HG02938 (cell line): Measurements from ENCODE around the gene TFAP2D.
A peak's percentile ranks its signal among the peaks of the same experiment; 100 is the strongest.

Source experiments
- ATAC-seq: cut with Tn5 transposase; IDR thresholded peaks from one replicate; pipeline ENCODE4 v1.9.1; 2021; ENCODE audit warnings: mild to moderate bottlenecking, moderate library complexity; ENCODE audit not compliant: unreplicated experiment

TFAP2D gene

GRCh38 chr6:50713226-50713625 lies at the start of gene TFAP2D:
TFAP2D (plus strand) TSS chr6:50713526; CDS start chr6:50714056, 530 bp downstream.
- ATAC-seq, result no peak

GRCh38 chr6:50663806-50664205 lies 49.5 kb upstream of the TFAP2D start:
- ATAC-seq, result no peak

DNA sequence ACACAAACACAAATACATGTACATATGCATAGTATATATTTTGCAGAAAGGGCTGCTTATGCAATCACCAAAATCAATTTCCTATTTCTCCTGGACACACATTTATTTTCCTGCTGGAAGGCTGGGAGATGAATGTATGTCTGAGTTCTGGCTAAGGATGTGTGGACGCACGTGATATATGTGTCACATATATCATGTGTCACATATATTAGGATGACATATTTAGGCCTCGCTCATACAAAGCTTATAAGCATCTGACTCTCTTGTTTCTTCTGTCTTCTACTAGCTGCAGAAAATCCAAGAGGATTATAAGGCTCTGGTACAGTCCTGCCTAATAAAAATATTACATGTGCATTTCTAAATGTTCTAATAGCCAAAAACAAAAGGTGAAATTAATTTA lies 47.2 kb upstream of the TFAP2D start:
- no peak for ATAC-seq

DNA sequence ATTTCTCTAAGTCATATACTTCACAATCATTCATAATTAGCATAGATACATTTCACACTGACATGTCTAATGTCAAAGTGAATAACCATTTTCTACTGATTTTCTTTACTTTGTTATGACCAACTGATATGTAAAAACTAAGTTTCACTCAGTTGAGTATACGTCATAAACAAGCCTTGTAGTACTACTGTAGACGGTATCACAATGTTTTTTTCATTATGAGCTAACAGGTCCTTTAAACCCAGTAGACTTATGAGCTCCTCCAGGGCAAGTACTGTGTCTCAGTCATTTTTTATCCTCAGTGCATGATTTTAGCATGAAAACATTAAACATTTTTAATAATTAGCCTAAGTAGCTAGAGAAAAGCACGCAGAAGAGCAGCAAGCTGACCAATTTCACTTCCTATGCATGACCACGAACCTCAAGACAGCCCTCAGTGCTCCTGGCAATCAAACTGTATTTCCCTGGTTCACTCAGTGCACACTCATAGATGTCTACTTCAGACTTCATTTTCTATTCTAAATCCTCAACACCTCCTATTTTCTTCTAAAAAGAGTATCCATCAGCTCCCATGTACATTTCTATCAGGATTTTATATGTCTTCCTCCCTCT lies 32.0 kb upstream of the TFAP2D start:
- ATAC-seq, result peak; percentile 95

- ATAC-seq, result no peak
Observed at GRCh38 chr6:50689210-50689609, 24.1 kb upstream of the TFAP2D start.

DNA sequence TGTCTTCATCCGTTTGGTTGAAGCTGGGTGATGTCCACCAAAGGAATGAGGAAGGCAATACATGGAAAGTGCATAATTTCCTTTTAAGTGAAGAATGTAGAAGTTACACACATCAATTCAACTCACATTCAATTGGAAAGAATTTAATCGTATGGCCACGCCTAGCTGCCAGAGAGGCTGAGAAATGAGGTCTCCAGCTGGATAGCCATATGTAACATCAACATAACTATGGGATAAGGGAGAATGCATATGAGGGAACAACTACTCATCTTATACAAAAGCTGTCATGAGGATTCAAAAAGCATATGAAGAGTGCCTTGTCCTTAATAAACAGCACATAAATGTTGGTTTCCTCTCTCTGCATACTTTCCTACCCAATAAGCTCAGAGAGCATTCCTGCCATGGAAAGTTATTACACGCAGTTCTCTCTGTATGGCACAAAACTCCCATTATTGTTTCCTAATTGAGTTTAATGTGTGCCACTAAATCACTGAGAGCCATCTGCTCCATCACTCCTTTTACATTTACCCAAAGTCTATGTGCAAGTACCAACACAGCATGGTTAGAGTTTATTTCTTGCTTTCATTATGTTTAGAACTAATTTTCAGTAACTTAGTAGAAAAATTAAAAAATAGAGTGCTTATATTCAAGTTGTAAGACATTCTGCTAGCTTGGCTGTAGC lies 21.4 kb upstream of the TFAP2D start:
- ATAC-seq, result no peak

DNA sequence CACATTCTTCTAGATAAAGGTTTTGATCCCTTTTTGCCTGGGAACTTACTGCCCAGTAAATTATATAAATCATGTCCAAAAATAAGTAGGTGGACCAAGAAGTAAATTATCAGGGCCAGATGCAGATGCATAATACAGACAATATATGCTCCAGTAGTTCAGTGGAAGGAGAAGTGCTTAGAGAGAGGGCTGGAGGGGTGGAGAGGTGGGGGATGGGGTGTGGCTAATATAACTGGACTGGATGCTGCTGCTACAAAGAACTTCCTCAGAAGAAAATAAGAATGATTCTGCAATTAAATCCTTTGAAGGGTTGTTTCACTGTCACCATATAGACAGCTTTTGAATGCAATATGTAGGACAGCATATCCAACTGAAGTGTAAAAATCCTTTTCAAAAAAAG lies 14.8 kb upstream of the TFAP2D start:
- no peak for ATAC-seq

DNA sequence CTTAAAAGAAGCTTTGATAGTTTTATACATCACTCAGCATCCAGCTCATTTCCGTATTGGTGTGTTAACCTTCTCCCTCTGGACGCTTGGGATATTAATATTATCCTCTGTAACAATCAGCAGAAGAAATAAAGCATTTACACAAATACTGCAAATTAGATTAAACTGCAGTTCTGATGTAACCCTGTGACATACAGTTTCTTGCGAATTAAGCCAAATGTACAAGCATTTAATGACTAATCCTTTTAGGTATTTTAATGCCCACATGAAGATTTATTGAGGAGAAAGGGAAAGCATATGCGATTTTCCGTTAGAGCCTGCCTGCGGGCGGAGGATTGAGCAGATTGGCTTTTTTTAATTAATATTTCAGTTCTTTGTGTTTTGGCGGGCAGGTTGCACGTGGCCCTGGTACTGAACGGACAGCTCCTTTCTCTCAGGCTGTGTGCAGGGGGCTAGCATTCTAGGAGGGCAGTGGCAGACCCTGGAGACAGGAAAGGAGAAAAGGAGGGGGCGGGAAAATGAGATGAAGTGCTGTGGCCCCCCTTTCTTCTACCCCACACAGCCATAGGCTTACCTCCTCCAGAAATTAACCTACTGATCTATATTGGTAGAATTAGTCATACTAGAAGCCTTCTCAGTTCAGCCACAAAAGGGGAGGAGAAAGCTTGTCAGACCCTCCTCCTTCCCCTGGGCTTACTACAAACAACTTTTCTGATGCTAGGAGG lies 14.1 kb upstream of the TFAP2D start:
- ATAC-seq, result peak; percentile 58

- ATAC-seq, result no peak
Observed at GRCh38 chr6:50706575-50706974, 6.8 kb upstream of the TFAP2D start.

DNA sequence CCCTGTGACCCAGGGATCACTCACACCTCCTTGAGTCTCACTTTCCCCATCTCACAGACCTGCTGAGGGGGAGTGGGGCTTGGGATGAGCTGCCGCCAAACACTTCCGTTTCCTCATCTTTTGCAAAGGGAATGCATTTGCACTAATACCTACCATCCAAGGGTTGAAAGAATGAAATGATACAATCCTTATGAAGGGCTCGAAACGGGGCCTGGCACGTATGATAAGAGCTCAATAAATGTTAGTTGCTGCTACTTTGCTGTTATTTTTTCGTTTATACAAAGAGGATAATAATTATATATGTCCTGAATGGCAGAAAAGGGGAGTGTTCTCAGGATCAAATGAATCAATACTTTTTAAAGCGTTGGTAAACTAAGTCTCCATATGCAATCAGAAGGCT lies 6.1 kb upstream of the TFAP2D start:
- no peak for ATAC-seq

GRCh38 chr6:50707652-50708300 lies 5.5 kb upstream of the TFAP2D start:
- no peak for ATAC-seq

DNA sequence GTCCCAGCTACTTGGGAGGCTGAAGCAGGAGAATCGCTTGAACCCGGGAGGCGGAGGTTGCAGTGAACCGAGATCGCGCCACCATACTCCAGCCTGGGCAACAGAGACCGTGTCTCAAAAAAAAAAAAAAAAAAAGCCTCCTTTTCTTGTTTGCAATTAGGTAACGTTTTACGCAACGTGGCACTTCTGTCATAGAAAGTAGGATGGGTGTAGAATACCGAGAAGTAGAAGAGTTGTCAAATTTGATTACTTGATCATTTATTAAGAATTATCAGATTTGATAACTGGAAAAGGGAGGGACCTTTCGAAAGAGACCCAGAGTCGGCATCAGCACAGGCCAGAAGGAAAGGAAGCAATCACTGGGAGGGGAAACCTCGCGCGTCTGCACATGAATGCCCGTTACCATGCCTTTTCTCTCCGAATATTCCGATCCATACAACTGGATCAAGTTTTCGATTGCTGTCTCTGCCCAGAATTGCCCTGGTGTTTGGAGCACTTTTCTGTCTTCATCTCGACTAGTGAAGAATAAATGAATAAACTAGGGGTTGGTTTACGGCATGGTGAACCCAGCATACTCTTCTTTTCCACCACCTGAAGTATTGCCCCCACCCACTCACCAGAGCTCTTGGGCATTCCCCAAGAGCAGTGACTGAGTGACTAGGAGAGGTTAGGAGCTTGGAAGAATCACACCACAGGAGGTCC lies 4.5 kb upstream of the TFAP2D start:
- no peak for ATAC-seq

GRCh38 chr6:50709366-50709734 lies 4.0 kb upstream of the TFAP2D start:
- no peak for ATAC-seq

DNA sequence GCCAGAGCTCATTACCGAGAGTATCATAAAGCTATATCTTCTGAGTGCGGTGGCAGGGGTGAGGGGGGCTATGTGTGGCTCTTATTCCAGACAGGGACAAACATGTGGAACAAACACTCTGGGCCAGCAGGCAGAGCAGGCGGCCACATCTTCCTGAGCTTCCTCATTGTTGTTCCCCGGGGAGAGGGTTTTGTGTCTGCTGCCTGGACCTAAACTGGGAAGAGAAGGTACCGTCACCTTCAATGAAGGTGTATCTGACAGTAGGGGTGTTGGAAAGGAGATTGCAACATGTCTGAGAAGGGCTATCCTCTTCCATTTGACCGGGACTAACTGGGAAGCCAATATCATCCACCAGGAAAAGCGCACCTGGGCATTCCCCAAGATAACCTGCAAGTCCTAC lies 1.6 kb upstream of the TFAP2D start:
- ATAC-seq, result no peak

DNA sequence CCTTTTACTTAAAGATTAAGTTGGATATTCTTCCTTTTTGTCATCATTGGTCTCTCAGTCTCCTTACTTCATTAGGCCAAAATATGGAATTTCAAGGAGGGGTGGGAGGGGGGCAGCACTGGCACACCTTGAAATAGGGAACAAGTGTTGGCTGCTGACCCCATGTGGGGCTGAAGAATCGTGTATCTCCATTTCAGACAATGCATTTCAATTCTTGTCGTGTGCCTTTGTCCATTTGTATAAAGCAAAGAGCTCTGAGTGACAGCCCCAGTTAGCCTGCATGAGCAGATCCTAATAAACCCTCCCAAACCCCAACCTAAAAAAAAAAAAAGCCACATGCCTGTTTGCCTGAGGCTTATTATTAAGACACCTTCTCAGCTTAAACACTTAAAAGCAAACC lies 1.0 kb upstream of the TFAP2D start:
- no peak for ATAC-seq

DNA sequence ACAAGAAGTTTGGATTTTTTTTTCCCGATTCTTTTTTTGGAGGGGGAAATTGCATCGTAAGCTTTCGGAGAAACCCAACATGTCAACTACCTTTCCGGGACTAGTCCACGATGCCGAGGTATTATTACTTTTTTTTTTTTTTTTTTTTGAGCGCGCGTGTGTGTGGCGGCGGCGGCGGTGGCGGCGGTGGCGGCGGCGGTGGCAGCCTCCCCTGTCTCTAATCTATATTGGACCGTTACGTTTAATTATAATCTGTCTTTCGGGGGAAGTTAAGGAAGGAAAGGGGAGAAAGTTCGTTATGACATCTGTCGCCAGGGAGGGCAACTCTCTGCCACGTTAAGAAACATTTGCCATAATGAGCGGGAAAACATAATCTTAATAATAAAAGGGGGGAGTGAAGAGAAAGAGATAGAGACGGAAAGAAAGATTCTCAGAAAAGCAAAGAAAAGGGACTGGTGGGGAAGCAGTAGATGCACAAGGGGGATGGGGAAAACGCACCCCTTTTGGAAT lies 706 bp downstream of the TFAP2D start:
- no peak for ATAC-seq

DNA sequence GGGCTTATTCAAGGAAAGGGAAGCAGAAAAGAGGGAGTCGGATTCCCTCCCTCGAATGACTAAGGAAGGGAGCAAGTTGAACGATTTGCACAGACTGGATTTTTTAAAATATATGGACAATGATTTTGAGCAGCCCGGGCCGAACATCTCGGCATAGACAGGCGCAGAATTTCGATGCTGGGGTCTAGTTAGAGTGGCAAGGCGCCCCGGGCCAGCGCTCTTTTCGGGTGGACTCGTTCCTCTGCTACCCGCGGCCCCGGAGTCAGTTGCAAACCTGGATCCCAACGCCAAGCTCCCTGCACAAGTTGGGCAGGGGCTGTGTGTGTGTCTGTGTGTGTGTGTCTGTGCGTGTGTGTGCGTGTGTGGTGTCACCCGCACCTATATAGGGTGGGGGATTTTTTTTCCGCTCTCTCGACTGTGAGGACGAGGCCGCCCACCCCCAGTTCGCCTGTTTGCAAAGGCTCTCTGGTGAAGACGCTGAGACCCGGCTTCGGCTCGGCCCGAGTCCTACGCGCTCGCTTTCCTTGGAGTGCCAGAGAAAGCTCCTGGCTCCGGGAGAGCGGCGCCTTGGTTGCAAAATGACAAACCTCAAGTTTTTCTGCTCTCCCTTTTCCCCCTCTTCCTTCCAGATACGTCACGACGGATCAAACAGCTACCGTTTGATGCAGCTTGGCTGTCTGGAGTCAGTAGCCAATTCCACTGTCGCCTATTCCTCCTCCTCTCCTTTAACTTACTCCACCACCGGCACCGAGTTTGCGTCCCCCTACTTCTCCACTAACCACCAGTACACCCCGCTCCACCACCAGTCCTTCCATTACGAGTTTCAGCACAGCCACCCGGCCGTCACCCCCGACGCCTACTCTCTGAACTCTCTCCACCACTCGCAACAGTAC lies 1.4 kb downstream of the TFAP2D start:
- no peak for ATAC-seq

GRCh38 chr6:50716899-50717509 lies 3.7 kb downstream of the TFAP2D start:
- no peak for ATAC-seq

DNA sequence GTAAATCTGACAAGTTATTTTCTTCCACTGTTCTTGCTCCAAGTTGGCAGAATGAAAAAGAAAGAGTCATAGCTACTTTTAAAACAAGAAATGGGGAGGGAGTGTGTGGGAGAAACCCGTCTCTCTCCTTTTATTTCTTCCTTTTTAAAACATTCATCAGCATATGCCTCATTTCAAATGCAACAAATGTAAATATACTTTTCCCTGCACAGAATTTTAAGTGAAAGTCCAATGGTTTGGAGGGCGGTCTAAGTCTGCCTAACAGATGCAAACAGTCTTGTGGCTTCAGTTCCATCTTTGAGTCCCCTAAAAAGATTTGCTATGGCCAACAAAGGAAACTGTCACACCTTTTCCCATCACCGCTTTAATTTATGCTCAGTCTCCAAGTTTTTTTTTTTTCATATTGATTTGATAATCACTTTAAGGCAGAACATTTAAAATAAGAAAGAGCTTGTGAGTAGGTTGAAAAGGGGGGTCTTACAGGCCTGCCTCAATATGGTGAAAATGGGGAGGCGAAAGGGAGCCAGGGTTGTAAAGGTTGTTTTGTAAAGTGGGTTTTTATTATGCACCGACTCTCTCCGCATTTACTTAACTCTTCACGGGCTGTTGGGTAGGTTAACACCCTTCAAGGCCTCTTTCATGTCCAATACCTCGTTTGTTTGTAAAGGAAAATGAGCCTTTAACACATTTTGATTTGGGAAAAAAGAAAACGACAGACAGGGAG lies 4.6 kb downstream of the TFAP2D start:
- no peak for ATAC-seq
